ENCODE results near the gene LPCAT2.

The LPCAT2 gene

DNA sequence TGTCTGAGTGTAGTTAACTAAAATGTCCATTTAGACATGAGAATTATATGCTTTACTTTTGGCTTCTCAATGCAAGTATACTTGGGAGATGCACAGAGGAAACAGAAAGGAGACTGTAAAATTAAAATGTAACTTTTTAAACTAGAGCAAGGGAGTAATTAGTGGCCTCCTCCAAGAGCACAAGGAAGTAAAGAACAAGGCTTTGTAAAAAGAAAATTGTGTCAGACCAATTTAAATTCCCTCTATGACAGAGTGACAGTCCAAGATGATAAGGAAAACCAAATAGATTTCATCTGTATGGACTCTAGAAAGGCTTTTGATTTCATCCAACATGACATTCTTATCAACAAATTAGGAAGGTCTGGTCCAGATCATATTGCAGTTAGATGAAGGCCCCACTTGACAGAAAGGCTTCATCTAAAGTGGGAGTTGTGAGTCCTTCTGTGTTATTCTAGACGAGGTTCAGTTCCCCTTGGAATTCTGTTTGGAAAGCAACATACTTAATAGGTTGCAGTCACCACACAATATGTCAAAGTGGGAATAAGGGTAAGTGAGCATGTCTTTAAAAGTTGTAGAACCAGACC, 51.2 kb downstream of the LPCAT2 start:
- no peak for DNase-seq

- no peak for DNase-seq
These were observed 52.5 kb downstream of the LPCAT2 start for GRCh38 chr16:55561319-55561848.

DNA sequence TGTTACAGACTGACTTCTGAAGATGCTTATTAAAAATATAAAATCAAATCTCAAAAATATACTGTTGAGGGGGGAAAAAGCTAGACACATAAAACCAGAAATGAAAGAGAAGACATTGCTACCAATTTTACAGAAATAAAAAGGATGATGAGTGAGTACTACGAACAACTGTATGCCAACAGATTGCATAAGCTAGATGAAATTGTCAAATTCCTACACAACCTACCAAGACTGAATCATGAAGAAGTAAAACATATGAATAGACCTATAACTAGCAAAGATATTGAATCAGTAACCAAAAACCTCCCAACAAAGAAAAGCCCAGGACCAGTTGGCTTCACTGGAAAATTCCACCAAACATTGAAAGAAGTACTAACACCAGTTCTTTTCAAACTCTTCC, 54.1 kb downstream of the LPCAT2 start:
- DNase-seq, result no peak

GRCh38 chr16:55563797-55564196, 54.9 kb downstream of the LPCAT2 start:
- DNase-seq, result no peak

GRCh38 chr16:55565086-55565485, 56.2 kb downstream of the LPCAT2 start:
- no peak for DNase-seq

DNA sequence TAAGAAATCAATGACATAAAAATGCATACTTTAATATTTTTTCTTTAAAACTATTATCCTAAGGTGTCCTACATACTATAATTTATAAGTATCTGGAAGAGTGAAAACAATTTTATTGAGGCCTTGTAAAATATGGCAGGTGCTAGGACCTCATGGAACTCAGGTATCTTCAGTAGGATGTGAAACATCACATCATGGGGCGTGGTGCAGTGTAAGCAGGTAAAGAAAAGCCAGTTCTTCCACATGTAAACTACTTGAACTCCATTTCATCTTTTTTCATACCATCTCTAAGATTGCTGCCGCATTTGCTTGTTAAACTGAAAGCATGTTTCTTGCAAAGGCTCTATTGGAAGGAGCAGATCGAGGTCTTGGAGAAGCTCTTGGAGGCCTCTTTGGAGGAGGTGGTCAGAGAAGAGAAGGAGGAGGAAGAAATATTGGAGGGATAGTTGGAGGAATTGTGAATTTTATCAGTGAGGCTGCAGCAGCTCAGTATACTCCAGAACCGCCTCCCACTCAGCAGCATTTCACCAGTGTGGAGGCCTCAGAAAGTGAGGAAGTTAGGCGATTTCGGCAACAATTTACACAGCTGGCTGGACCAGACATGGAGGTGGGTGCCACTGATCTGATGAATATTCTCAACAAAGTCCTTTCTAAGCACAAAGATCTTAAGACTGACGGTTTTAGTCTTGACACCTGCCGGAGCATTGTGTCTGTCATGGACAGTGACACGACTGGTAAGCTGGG, 57.7 kb downstream of the LPCAT2 start, which contains the start of gene CAPNS2:
Gene CAPNS2 (plus strand): TSS at position 253 of the 744 bp plus-strand sequence. CDS start 73 bp downstream, at position 326.
- DNase-seq, result no peak

DNA sequence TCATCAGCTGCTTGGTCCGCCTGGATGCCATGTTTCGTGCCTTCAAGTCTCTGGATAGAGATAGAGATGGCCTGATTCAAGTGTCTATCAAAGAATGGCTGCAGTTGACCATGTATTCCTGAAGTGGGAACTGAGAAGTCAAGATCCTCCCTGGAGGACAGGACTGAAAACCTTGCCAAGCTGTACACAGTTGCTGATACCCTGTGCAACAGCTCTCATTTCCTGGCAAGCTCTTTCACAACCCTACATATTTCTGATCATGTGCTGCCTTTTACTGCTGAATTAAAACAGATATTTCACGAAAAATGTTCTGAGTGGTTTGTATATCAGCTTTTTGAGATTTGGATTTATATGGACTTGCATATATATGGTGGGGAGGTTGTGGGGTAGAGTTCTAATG, 58.5 kb downstream of the LPCAT2 start:
- DNase-seq, result no peak

DNA sequence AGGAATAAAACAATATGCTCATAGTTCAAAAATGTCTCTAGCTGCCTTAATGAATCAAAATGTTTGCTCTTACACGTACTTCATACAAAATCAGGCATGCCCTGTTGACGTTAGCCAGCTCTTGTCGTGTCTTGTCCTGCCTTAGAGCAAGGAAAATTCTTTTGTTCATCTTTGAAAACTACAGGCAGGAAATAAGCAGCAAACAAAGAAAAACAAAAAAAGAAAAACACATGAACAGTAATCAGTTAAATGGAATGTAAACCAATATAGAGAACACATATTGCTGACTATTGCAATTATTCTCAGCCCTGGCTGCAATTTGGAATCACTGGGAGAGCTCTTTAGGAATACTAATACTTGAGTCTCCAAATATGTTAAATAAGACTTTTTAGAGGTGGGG, 59.3 kb downstream of the LPCAT2 start:
- DNase-seq, result no peak

DNA sequence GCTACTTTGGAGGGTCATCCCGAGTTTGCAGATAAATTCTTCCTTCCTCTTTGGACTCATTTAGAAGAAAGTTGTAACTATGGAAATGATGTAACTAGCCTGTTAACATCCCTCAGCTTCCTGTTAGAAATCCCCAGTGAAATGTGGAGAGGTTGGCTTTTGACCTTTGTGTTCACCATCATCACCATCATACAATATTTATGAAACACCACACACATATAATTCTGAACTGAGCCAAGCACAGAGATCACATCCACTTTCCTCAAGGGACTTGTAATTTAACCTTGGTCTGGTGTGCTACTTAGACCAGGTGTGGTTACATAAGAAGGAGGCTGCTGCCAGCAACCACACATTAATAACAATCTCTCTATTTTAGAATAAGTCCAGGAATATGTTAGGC, 60.2 kb downstream of the LPCAT2 start:
- DNase-seq, result no peak

GRCh38 chr16:55570159-55570558, 61.3 kb downstream of the LPCAT2 start:
- no peak for DNase-seq

GRCh38 chr16:55571191-55571897, 62.5 kb downstream of the LPCAT2 start:
- DNase-seq, result no peak

GRCh38 chr16:55572439-55572838, 63.6 kb downstream of the LPCAT2 start:
- no peak for DNase-seq

DNA sequence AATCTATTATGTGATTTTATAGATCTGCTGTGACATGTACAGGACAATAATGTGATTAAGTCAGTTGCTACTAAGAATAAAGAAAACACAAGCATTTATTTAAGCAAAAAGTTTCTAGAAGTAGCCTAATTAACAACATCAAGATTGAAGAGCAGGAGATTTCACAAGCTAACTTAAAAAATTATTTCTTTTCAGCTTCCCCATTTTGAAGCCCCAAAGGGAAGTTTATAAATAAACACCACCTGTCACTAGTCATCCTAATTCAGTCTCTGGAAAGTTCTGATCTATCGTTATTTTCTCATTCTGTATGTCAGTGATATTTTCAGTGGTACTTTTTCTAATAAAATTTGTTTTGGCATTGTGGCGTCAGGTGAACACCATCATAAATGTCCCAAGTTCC, 65.9 kb downstream of the LPCAT2 start:
- DNase-seq, result no peak

DNA sequence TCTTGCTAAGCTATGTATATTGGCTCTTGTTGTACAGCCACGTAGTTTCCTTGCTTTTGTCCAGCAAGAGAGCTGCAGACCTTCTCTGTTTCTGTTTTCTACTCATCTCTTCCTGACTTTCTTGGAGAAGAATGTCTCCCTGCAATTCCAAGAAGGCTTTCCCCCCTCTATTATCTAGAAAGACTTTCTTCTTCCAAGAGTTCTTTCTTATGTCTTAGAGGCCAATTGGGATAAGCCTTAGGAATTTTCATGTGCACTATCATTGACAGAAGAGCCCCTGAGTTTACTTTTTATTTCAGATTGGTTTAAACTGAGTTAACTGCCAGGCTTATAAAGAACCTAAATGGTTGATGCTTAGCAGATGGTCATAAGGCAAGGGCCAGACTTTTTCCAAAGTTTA, 66.6 kb downstream of the LPCAT2 start:
- no peak for DNase-seq

- no peak for DNase-seq
These were observed 67.5 kb downstream of the LPCAT2 start for GRCh38 chr16:55576384-55576783.

- no peak for DNase-seq
These were observed 69.0 kb downstream of the LPCAT2 start for GRCh38 chr16:55577887-55578286.

DNA sequence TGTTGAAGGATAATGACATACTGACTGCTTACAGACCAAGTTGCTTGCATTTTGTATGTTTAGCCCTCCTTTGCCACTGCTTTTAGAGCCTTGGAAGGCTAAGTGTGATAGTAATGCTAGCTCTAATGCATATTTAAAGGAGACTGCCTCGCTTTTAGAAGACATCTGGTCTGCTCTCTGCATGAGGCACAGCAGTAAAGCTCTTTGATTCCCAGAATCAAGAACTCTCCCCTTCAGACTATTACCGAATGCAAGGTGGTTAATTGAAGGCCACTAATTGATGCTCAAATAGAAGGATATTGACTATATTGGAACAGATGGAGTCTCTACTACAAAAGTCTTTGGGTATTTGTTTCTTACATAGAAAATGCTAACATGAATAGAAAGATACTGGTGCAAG, 76.8 kb downstream of the LPCAT2 start:
- DNase-seq, result no peak

GRCh38 chr16:55588799-55589198, 79.9 kb downstream of the LPCAT2 start:
- no peak for DNase-seq

DNA sequence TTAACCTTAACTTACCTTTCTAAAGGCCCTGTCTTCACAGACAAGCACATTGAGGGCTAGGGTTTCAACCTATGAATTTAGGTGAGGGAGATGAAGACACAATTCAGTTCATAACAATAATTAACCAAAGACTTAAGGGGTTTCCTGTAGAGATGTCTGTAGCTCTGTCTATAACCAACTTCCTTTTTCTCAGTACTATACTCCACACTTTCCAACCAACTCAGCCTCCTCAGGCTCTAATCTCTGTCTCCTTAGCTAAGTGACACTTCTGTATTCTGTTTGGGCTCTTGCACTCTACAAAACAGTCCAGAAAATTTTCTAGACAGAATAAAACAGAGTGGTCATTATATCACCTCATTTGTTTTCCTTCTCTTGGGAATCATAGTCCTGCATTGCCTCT, 83.4 kb downstream of the LPCAT2 start:
- DNase-seq, result no peak

GRCh38 chr16:55597928-55598327, 89.1 kb downstream of the LPCAT2 start:
- no peak for DNase-seq

DNA sequence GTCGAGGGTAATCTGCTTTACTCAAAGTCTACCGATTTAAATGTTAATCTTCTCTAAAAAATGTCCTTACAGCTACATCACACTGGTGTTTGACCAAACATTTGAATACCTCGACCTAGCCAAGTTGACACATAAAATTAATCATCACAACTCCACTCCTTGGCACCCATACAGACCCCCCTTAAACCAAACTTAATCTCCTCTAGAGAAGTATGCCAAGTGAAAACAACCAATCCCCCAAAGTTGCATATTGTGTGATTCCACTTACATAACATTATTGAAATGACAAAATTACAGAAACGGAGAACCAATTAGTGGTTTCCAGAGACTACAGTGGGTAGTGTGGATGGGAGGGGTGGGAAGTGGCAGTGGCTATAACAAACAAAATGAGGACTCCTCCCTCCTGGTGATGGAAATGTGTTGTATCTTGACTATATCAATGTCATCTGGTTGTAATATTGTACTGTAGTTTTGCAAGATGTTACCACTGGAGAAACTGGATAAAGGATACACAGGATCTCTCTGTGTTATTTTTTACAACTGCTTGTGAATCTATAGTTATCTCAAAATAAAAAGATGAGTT, 97.0 kb downstream of the LPCAT2 start:
- DNase-seq, result no peak

DNA sequence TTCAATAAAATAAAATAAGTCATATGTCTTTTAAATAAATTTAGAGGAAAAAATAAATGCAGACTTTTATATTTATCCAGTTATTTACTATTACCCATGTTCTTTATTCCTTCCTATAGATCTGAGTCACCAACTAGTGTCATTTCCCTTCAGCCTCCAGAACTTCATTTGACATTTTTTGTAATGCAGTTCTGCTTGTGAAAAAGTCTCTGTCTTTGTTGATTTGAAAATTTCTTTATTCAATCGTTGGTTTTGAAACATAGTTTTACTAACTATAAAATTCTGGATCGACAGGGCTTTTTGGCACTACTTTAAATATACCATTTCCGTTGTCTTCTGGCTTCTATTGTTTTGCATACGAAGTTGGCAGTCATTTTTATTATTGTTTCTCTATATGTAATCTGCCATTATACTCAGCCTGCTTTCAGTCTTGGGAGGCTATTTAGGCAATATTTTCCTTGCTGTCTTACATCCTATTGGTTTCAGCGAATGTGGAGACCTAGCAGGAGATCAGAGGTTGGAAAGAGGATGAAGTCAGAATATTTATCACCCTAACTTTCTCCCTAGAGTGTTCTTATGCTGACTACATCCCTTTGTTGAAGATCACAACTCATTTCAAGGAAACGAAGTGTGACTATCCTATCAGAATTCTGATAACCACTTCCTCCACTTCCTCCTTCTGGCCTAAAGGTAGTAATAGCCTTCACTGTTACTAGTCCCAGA, 104.9 kb downstream of the LPCAT2 start:
- no peak for DNase-seq

- no peak for DNase-seq
These were observed 106.2 kb downstream of the LPCAT2 start for GRCh38 chr16:55615071-55615470.
